ENCODE data around the gene SP100.

GRCh38 chr2:230557065-230557464 lies 141.1 kb downstream of the SP100 start:
- no peak for TF ChIP-seq POLR2A (IDR thresholded peaks at IDR 0.05; ENCODE audit: low read length)
- no peak for TF ChIP-seq GATA1 (IDR thresholded peaks at IDR 0.05; ENCODE audit: low read depth, low read length)
